Cardiac fibroblast (primary cell): ENCODE measurements around the gene ISY1.
A peak's percentile ranks its signal among the peaks of the same experiment; 100 is the strongest.

Experiments
- DNase-seq, 2 donors: peaks; one replicate each; pipeline versions ENCODE4 v3.0.0 to v3.0.0-alpha.2; 2010; ENCODE audit warnings: low read depth in 2 of 2
- H3K4me3 ChIP-seq, 2 donors: replicated peaks in 1 of 2; 1 replicate in 1 of 2; 2 replicates in 1 of 2; pipeline ENCODE4 v1.5.1; 2011; ENCODE audit warnings: low read depth in 2 of 2, low read length in 2 of 2, mild to moderate bottlenecking in 2 of 2, moderate library complexity in 1 of 2
- CTCF ChIP-seq: IDR thresholded peaks from one replicate; pipeline ENCODE4 v1.5.1; 2011; ENCODE audit warnings: low read depth, mild to moderate bottlenecking, low read length, inconsistent platforms

Gene ISY1

GRCh38 chr3:129122412-129123011 is 38.4 kb downstream of the ISY1 start:
- TF ChIP-seq CTCF = no peak
- peak in 1 of 2 donors; percentile 24 for DNase-seq
- H3K4me3 ChIP-seq = peak overlapping the region in 1 of 2 donors; percentile 47

DNA sequence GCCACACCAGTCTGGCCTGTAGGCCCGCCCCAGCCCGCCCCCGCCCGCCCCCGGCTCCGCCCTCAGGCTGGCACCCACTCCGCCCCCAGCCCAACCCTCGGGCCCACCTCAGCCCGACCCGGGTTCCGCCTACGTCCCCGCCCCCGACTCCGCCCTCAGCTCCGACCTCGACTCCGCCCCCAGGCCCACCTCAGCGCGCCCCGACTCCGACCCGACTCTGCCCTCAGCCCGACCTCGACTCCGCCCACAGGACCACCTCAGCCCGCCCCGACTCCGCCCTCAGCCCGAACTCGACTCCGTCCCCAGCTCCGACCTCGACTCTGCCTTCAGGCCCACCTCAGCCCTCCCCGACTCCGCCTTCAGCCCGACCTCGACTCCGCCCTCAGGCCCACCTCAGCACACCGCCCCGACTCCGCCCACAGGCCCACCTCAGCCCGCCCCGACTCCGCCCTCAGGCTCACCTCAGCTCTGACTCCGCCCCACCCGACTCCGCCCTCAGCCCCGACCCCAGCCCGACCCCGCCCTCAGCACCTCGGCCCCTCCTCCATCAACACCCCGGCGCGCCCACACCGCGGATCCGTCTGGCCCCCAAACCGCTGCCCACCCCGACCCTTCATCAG is 39.0 kb downstream of the ISY1 start, which contains the start of gene RAB43:
Gene RAB43 (minus strand): TSS at position 13 of the 620 bp plus-strand sequence. CDS start 315 bp downstream, outside the sequence.
- peak; percentile 82 to 93 for DNase-seq
- TF ChIP-seq CTCF = no peak
- peak within 1 kb of the TSS; percentile 77 to 82 for H3K4me3 ChIP-seq

DNA sequence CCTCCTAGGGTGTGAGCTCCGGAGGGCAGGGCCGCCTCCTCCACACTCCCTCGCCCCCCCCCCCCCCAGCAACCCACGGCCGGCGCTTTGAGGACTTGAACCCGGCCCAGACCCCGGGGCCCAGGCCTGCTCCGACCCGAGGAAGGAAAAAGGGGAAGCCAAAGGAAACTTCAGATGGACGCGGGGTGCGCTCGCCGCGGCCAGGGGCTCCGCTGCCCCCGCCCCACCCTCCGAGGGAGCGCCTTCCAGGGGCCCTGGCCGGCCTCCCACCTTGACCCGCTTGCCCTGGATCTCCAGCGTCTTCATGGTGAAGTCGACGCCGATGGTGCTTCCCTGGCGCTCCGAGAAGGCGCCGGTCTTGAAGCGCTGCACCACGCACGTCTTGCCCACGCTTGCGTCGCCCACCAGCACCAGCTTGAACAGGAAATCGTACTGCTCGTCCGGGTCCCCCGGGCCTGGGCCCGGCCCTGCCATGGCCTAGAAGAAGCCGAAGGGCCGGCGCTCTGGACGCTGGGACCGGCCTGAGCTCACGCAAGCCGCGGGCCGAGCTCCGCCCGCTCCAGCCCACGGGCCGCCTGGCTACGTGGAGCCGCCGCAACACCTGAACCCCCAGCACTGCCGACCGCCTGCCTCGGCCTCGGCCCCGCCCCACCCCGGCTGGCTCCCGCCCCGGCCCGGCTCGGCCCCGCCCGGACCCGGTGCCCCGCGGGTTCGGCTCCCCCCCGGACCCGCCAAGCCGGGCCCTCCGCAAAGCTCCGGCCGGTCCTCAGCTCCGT is 39.7 kb downstream of the ISY1 start:
- DNase-seq = peak in 1 of 2 donors; percentile 39
- no peak for TF ChIP-seq CTCF
- H3K4me3 ChIP-seq = peak overlapping the region; percentile 77 to 82

- DNase-seq = peak; percentile 93
- peak; percentile 47 for TF ChIP-seq CTCF
- H3K4me3 ChIP-seq = peak overlapping the region; percentile 77 to 82
Measured at GRCh38 chr3:129120254-129121004, 40.4 kb downstream of the ISY1 start.

GRCh38 chr3:129119365-129120100 is 41.3 kb downstream of the ISY1 start:
- DNase-seq = no peak
- H3K4me3 ChIP-seq = peak overlapping the region; percentile 77 to 82
- no peak for TF ChIP-seq CTCF

- DNase-seq = no peak
Measured at GRCh38 chr3:129118745-129119144, 42.1 kb downstream of the ISY1 start.

More at GRCh38 chr3:129118745-129119144, 42.1 kb downstream of the ISY1 start:
- H3K4me3 ChIP-seq = no peak overlapping the region
- TF ChIP-seq CTCF = no peak
